Mesothelial cell of epicardium (in vitro differentiated cells): ENCODE data around the gene NME7. TPM values are rescaled to one million over a fixed set of nuclear protein-coding genes. Genes with fewer than 3 reads are reported as not detected.
"Not testable (repeated sequence)": the region's sequence is repeated elsewhere in the genome, so short reads cannot be mapped to it uniquely, and the experiment has no call there.

Source experiments
- DNase-seq, 2 experiments: peaks; one replicate each; pipeline ENCODE4 v3.0.0; 2021; ENCODE audit warnings: low spot score in 2 of 2; ENCODE audit not compliant: unreplicated experiment in 2 of 2
- H3K27ac Mint-ChIP-seq: 2 replicates; pipeline ENCODE4 v1.8.0; 2021; ENCODE audit warnings: mixed read lengths
- H3K27me3 Mint-ChIP-seq: 2 replicates; pipeline ENCODE4 v1.8.0; 2021; ENCODE audit warnings: low read depth, mixed read lengths
- H3K36me3 Mint-ChIP-seq: 2 replicates; pipeline ENCODE4 v1.8.0; 2021; ENCODE audit warnings: mixed read lengths
- H3K4me1 Mint-ChIP-seq: 2 replicates; pipeline ENCODE4 v1.8.0; 2021; ENCODE audit warnings: mixed read lengths
- H3K4me3 Mint-ChIP-seq: 2 replicates; pipeline ENCODE4 v1.8.0; 2021; ENCODE audit warnings: mild to moderate bottlenecking, moderate library complexity, mixed read lengths
- H3K9me3 Mint-ChIP-seq: 2 replicates; pipeline ENCODE4 v1.8.0; 2021; ENCODE audit warnings: mixed read lengths
- total RNA-seq: library from RNA; stranded (reverse); gene quantifications from 3 replicates; pipeline ENCODE4 v1.2.1, GENCODE V29; 2021
- TF ChIP-seq, protein P1 (sequence below): fragments of 200-600 bp; sonication (generic); IDR thresholded peaks from one replicate; pipeline ENCODE4 v1.5.0; 2021; ENCODE audit warnings: antibody characterized with exemption; ENCODE audit not compliant: unreplicated experiment

Gene NME7
- total RNA-seq, 1 donor from 2014 or later = 28.9 TPM

GRCh38 chr1:169128562-169128961, 239.0 kb downstream of the NME7 start:
- H3K4me3 Mint-ChIP-seq = no peak overlapping the region
- TF ChIP-seq, protein P1, sequence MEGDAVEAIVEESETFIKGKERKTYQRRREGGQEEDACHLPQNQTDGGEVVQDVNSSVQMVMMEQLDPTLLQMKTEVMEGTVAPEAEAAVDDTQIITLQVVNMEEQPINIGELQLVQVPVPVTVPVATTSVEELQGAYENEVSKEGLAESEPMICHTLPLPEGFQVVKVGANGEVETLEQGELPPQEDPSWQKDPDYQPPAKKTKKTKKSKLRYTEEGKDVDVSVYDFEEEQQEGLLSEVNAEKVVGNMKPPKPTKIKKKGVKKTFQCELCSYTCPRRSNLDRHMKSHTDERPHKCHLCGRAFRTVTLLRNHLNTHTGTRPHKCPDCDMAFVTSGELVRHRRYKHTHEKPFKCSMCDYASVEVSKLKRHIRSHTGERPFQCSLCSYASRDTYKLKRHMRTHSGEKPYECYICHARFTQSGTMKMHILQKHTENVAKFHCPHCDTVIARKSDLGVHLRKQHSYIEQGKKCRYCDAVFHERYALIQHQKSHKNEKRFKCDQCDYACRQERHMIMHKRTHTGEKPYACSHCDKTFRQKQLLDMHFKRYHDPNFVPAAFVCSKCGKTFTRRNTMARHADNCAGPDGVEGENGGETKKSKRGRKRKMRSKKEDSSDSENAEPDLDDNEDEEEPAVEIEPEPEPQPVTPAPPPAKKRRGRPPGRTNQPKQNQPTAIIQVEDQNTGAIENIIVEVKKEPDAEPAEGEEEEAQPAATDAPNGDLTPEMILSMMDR = no peak
- no peaks in the 10 kb centered on the region for H3K9me3 Mint-ChIP-seq
- H3K4me1 Mint-ChIP-seq = peaks cover 13% of the 10 kb centered on the region
- H3K27me3 Mint-ChIP-seq = no peaks in the 10 kb centered on the region
- H3K27ac Mint-ChIP-seq = no peak overlapping the region
- H3K36me3 Mint-ChIP-seq = peaks cover 40% of the 10 kb centered on the region
- DNase-seq = no peak

GRCh38 chr1:169127305-169127704, 240.3 kb downstream of the NME7 start:
- H3K9me3 Mint-ChIP-seq = no peaks in the 10 kb centered on the region
- no peak overlapping the region for H3K4me3 Mint-ChIP-seq
- H3K27me3 Mint-ChIP-seq = no peaks in the 10 kb centered on the region
- no peak for DNase-seq
- peak overlapping the region; percentile 54 for H3K27ac Mint-ChIP-seq
- TF ChIP-seq, protein P1 = no peak
- peaks cover 33% of the 10 kb centered on the region for H3K36me3 Mint-ChIP-seq
- peaks cover 13% of the 10 kb centered on the region for H3K4me1 Mint-ChIP-seq

DNA sequence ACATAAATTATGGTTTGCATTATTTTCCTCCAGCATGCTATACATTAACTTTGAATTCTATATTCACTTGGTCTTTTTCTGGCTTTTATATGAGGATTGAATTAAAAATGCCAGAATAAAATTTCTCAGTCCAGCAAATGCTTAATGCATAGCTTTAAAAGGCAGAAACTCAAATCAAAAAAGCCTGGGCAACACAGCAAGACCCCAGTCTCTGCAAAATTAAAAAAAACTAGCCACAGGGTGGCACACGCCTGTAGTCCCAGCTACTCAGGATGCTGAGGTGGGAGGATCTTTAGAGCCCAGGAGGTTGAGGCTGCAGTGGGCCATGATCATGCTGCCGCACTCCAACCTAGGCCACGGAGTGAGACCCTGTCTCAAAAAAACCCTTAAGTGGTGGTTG, 241.3 kb downstream of the NME7 start:
- TF ChIP-seq, protein P1 = no peak
- H3K4me1 Mint-ChIP-seq = peaks cover 13% of the 10 kb centered on the region
- peaks cover 36% of the 10 kb centered on the region for H3K36me3 Mint-ChIP-seq
- H3K4me3 Mint-ChIP-seq = no peak overlapping the region
- H3K27me3 Mint-ChIP-seq = no peaks in the 10 kb centered on the region
- no peak overlapping the region for H3K27ac Mint-ChIP-seq
- no peaks in the 10 kb centered on the region for H3K9me3 Mint-ChIP-seq
- DNase-seq = no peak

DNA sequence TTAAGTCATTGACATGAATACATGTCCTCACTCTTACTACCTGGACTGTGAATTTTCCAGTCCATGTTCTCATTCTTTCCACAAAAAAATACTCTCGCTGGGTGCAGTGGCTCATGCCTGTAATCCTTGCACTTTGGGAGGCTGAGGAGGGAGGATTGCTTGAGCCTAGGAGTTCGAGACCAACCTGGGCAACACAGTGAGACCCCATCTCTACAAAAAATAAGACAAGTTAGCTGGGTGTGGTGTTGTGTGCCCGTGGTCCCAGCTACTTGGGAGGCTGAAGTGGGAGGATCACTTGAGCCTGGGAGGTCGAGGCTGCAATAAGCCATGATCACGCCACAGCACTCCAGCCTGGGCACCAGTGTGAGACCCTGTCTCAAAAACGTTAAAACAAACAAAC, 242.0 kb downstream of the NME7 start:
- DNase-seq, H3K27me3 Mint-ChIP-seq, H3K9me3 Mint-ChIP-seq, H3K4me3 Mint-ChIP-seq, H3K27ac Mint-ChIP-seq: not testable (repeated sequence)
- Mint-ChIP-seq H3K36me3 (peaks cover 29% of the 10 kb centered on the region), H3K4me1 (peaks cover 13% of the 10 kb centered on the region)

- peaks cover 26% of the 10 kb centered on the region for H3K36me3 Mint-ChIP-seq
- DNase-seq = no peak
- H3K4me1 Mint-ChIP-seq = peaks cover 22% of the 10 kb centered on the region
- H3K27me3 Mint-ChIP-seq = no peaks in the 10 kb centered on the region
- TF ChIP-seq, protein P1 = no peak
- no peak overlapping the region for H3K4me3 Mint-ChIP-seq
- H3K9me3 Mint-ChIP-seq = no peaks in the 10 kb centered on the region
- peak overlapping the region; percentile 72 for H3K27ac Mint-ChIP-seq
Measured at GRCh38 chr1:169124459-169124858, 243.1 kb downstream of the NME7 start.

- DNase-seq = no peak
- Mint-ChIP-seq H3K4me3 (no peak overlapping the region), H3K9me3 (no peaks in the 10 kb centered on the region), H3K27ac (no peak overlapping the region), H3K4me1 (peaks cover 34% of the 10 kb centered on the region), H3K36me3 (peaks cover 16% of the 10 kb centered on the region), H3K27me3 (no peaks in the 10 kb centered on the region)
- TF ChIP-seq, protein P1 = no peak
Measured at GRCh38 chr1:169122976-169123375, 244.6 kb downstream of the NME7 start.
